ENCODE measurements around the gene SOCS3.
A peak's percentile ranks its signal among the peaks of the same experiment; 100 is the strongest.

- TF ChIP-seq CTCF (IDR thresholded peaks at IDR 0.05) (no peak; the same call in 2 of the 3 replicates), RFX5 (IDR thresholded peaks at IDR 0.05) (peak; percentile 47; the same call in 1 of the 2 replicates), POLR2A (IDR thresholded peaks at IDR 0.05; ENCODE audit: low read length) (peak; percentile 64), JUN (IDR thresholded peaks at IDR 0.05) (peak; percentile 64 to 89; a peak in 4 of 5 replicates), REST (IDR thresholded peaks at IDR 0.05) (peak; percentile 39; the same call in 1 of the 2 replicates), MAX (IDR thresholded peaks at IDR 0.05) (peak; percentile 88), PHF8 (IDR thresholded peaks at IDR 0.05; ENCODE audit: borderline replicate concordance, low read depth) (peak; percentile 72; the same call in 1 of the 2 replicates), PBX3 (IDR thresholded peaks at IDR 0.05) (no peak), ZNF302 (CRISPR knock-in tag; IDR thresholded peaks at IDR 0.05) (no peak), ZSCAN20 (CRISPR knock-in tag; IDR thresholded peaks at IDR 0.05) (no peak)
These were observed 45.9 kb downstream of the SOCS3 start for GRCh38 chr17:78313735-78314648.

Measured in A549 (cell line).